HL-60 (cell line): ENCODE data around the gene DERL2.

ENCODE experiments used
- GABPA ChIP-seq: IDR thresholded peaks from 2 replicates; pipeline ENCODE4 v1.6.1; 2012; ENCODE audit warnings: low read depth
- POLR2AphosphoS5 ChIP-seq: IDR thresholded peaks from 2 replicates; pipeline ENCODE4 v1.6.1; 2012; ENCODE audit warnings: low read depth
- SPI1 ChIP-seq: IDR thresholded peaks from 2 replicates; pipeline ENCODE4 v1.6.1; 2012; ENCODE audit warnings: low read depth, mild to moderate bottlenecking, borderline replicate concordance
- TF ChIP-seq, protein P1 (sequence below): IDR thresholded peaks from one replicate; pipeline ENCODE4 v1.5.1; 2011; ENCODE audit warnings: low read length, control low read depth, inconsistent platforms; ENCODE audit not compliant: insufficient read depth
- TF ChIP-seq, protein P2 (sequence below): IDR thresholded peaks from 2 replicates; pipeline ENCODE4 v1.6.1; 2012; ENCODE audit warnings: low read depth; ENCODE audit not compliant: insufficient replicate concordance

DNA sequence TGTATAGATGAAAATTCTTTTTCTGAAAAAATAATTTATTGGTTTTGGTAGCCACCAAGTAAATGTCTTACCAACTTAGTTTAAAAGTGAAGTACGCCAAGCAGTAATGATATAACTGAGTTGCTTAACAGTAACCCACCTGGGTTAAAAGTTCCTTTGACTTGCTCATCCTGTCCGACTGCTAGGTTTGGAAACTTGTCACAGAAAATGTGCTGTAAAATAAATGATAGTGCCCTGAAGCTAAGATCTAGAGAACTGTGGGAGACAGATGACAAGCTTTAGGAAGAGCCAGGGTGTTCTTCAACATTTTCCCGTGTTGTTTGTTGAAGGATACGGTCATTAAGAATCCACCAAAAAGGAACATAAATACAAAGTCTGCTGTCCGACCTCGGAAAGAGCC, 5.0 kb downstream of the DERL2 start:
- TF ChIP-seq, protein P1, sequence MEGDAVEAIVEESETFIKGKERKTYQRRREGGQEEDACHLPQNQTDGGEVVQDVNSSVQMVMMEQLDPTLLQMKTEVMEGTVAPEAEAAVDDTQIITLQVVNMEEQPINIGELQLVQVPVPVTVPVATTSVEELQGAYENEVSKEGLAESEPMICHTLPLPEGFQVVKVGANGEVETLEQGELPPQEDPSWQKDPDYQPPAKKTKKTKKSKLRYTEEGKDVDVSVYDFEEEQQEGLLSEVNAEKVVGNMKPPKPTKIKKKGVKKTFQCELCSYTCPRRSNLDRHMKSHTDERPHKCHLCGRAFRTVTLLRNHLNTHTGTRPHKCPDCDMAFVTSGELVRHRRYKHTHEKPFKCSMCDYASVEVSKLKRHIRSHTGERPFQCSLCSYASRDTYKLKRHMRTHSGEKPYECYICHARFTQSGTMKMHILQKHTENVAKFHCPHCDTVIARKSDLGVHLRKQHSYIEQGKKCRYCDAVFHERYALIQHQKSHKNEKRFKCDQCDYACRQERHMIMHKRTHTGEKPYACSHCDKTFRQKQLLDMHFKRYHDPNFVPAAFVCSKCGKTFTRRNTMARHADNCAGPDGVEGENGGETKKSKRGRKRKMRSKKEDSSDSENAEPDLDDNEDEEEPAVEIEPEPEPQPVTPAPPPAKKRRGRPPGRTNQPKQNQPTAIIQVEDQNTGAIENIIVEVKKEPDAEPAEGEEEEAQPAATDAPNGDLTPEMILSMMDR = no peak
- TF ChIP-seq, protein P2, sequence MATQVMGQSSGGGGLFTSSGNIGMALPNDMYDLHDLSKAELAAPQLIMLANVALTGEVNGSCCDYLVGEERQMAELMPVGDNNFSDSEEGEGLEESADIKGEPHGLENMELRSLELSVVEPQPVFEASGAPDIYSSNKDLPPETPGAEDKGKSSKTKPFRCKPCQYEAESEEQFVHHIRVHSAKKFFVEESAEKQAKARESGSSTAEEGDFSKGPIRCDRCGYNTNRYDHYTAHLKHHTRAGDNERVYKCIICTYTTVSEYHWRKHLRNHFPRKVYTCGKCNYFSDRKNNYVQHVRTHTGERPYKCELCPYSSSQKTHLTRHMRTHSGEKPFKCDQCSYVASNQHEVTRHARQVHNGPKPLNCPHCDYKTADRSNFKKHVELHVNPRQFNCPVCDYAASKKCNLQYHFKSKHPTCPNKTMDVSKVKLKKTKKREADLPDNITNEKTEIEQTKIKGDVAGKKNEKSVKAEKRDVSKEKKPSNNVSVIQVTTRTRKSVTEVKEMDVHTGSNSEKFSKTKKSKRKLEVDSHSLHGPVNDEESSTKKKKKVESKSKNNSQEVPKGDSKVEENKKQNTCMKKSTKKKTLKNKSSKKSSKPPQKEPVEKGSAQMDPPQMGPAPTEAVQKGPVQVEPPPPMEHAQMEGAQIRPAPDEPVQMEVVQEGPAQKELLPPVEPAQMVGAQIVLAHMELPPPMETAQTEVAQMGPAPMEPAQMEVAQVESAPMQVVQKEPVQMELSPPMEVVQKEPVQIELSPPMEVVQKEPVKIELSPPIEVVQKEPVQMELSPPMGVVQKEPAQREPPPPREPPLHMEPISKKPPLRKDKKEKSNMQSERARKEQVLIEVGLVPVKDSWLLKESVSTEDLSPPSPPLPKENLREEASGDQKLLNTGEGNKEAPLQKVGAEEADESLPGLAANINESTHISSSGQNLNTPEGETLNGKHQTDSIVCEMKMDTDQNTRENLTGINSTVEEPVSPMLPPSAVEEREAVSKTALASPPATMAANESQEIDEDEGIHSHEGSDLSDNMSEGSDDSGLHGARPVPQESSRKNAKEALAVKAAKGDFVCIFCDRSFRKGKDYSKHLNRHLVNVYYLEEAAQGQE = no peak
- no peak for TF ChIP-seq GABPA
- TF ChIP-seq POLR2AphosphoS5 = no peak
- no peak for TF ChIP-seq SPI1
